GM19043 (cell line): ENCODE data around the gene DTX1.

Experiments
- ATAC-seq: cut with Tn5 transposase; IDR thresholded peaks from one replicate; pipeline ENCODE4 v1.9.1; 2021; ENCODE audit warnings: low read depth; ENCODE audit not compliant: unreplicated experiment

DTX1 gene

DNA sequence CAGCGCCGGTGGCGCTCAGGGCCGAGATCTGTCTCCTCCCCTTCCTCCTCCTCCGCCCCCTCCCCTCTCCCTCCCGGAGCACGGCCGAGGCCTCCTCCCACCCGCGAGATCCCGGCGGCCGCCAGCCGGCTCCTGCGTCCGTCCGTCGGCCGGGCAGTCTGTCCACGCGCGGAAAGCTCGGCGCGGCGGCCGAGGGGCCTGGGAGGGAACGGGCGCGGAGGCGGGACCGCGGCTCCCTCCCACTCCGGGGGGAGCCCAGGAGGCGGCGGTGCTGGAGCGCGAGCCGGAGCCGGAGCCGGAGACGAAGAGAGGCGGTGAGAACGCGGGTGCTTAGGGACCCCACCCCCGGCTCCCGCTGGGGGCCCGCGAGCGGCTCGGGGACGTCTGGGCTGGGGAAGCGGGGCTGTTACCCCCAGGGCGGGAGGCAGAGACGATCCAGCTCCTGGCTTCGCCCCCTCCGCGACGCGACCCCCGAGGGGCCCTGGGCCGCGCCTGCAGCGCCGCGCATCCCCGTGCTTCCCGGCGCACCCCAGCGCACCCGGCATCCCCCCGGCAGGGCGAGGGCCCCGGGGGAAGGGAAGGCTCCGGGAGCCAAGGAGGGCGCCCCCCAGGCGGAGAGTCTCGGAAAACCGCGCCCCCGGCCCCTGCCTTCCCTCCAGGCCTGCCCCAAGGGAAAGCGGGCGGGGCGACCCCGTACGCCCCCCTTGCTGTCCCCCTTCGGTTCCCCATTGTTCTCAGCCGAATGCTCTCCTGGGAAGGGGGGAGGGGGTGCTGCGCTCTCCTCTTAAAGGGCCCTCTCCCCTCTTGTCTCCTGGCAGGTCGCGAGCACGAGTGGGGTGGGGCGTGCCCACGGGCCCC is at the start of gene DTX1:
Gene DTX1 (plus strand): TSS at position 100 of the 858 bp plus-strand sequence. CDS start 1,463 bp downstream, outside the sequence.
- no peak for ATAC-seq

GRCh38 chr12:113007166-113007565 is 49.4 kb upstream of the DTX1 start:
- no peak for ATAC-seq

GRCh38 chr12:113010701-113011100 is 45.8 kb upstream of the DTX1 start:
- no peak for ATAC-seq

DNA sequence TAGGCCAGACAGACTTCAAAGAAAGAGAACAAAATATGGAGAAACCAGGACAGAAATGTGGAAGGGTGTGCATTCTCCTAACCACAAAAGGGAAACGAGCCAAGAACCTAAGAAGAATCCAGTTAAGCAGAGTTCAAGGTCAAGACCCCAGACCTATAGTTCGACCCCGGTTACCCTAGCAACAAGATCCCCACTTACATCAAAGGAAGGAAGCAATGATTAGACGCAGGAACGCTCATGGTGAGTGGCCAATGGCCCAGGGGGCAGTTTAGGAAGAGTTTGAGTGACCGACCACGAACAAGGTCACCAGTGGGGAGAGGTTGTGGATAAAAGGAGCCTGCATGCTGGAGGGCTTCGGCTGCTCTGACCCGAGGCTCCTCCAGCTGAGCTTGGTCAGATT is 42.0 kb upstream of the DTX1 start:
- ATAC-seq: no peak

- ATAC-seq: no peak
These were observed 39.7 kb upstream of the DTX1 start for GRCh38 chr12:113016796-113017195.

DNA sequence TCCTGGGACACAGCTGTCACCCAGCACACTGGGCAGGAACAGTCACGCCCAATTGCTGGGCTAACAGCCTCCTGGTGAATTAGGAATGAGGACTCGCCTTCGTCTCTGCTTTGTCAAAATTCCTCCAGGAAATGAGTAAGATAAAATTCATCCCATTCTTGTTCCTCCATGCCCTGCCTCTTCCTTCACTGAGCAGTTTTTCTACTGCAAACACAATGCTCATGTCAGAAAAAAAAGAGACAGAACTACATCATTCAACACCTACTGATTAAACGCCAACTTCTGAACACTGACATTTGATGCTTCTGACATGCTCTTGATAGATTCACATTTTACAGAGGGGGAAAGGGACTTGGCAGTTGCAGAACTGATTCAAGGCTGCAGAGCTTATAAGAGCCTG is 37.5 kb upstream of the DTX1 start:
- ATAC-seq: no peak

DNA sequence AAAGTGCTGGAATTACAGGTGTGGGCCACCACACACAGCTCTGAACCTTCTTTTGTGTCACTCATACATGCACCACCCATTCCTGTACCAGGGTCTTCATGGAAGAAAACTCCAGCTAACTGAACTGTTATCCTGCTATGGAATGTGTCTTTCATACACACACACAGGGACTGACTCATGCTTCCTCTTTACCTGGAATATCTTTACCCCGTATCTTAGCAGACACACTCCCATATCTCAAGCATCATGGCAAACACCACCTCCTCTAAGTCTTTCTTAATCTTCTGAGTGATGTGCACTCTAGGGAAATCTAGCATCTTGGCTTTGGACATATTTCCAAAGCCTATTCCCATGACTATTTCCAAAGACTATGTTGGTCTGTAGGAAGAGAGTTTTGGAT is 35.0 kb upstream of the DTX1 start:
- no peak for ATAC-seq

- ATAC-seq: no peak
These were observed 33.8 kb upstream of the DTX1 start for GRCh38 chr12:113022563-113023297.

DNA sequence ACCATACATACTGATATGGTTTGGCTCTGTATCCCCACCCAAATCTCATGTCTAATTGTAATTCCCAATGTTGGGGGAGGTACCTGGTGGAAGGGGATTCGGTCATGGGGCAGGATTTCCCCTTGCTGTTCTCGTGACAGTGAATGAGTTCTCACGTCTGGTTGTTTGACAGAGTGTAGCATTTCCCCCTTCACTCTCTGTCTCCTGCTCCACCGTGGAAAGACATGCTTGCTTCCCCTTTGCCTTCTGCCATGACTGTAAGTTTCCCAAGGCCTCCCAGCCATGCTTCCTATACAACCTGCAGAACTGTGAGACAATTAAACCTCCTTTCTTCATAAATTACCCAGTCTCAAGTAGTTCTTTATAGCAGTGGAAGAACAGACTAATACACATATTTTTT is 28.8 kb upstream of the DTX1 start:
- no peak for ATAC-seq

GRCh38 chr12:113030875-113031525 is 25.5 kb upstream of the DTX1 start:
- ATAC-seq: no peak

GRCh38 chr12:113039911-113040445 is 16.6 kb upstream of the DTX1 start:
- no peak for ATAC-seq

DNA sequence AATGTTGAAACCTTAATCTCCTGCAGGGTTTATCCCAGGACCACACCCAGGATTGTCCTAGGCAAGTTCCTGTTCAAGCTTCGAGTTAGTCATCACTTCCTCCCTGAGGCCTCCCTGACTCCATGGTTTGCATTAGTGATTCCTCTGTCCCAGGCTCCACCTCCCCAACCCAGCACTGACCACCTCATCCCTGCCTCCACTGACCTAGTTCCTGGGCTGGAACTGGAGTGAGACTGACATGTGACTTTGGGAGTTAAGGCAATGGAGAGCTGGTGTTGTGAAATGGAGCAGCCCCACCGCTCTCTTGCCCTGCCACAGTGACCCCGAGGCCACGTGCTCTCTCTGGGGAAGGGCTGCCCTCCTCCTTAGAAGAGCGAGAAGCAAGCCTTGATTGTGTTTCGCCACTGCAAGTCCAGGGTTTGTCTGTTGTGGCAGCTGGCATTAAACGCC is 15.8 kb upstream of the DTX1 start:
- ATAC-seq: no peak

GRCh38 chr12:113041560-113041959 is 15.0 kb upstream of the DTX1 start:
- no peak for ATAC-seq

DNA sequence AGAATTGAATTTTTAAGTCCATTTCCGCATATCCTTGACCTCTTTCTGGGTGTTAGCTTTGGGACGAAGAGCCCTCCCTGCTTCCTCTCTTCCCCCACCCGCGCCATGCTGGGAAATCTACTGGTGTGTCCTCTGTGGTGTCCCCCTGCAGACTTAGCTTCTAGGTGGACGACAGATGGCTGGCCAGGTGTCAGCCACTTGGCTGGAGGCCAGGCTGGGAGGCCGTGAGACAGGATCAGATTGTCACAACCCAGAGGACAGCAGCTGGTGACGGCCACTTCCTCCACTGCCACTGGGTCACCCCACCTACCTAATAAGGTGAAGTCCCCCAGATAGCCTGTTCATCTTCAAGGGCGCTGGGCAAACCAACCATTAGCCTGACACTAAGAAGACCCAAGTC is 13.3 kb upstream of the DTX1 start:
- ATAC-seq: no peak

DNA sequence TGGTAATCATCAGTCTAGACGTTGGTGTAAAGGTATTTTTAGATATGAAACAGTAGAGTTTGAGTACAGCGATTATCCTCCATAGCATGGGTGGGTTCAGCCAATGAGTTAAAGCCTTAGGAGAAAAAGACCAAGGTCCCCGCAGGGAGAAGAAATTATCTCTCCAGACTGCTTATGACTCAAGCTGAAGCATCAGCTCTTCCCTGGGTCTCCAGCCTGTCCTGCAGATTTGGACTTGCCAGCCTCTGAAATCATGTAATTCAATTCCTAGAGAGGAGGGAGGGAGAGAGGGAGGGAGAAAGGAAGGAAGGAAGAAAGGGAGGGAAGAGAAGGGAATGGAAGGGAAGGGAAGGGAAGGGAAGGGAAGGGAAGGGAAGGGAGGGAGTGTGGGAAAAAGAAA is 12.0 kb upstream of the DTX1 start:
- ATAC-seq: no peak

DNA sequence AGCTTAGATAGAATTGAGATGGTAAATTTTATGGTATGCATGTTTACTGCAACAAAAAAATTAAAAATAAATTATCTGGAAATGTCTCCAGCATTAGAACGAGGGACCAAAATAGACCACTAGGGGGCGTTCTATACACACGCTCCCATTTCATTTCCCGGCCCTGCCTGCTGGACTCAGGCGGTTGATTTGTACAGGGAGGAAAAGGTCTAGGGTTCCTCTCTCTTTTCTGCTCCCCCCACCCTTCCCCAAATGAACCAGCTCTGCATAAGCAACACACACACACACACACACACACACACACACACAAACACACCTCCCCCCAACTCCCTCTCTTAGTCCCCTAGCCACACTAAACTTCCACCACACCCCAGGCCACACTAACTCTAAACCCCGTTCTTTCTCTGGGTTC is 7.8 kb upstream of the DTX1 start:
- ATAC-seq: no peak

- no peak for ATAC-seq
These were observed 6.4 kb upstream of the DTX1 start for GRCh38 chr12:113049976-113050742.

- ATAC-seq: peak; percentile 55
These were observed 5.7 kb upstream of the DTX1 start for GRCh38 chr12:113050795-113051194.

DNA sequence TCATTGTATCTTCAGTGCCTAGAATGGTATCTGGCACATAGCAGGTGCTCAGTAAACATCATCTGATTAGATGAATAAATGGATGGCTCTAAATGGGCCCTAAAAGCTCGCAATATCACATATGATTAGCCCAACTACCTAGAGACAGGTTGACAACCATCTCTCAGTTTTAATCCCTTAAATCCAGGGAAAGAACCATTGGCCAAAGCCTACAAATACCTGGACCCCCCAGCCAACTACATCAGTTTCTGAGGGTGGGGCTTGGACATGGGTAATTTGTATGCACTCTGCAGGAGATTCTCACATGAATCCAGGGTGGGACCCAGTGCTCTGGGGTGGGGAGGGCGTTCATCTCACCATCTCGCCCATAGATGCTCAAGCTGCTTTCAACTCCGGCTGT is 4.8 kb upstream of the DTX1 start:
- no peak for ATAC-seq

GRCh38 chr12:113052326-113052725 is 4.2 kb upstream of the DTX1 start:
- ATAC-seq: no peak
